Mesenchymal stem cell (in vitro differentiated cells and primary cell): ENCODE measurements around the gene SLC35B4.
A peak's percentile ranks its signal among the peaks of the same experiment; 100 is the strongest.

Source experiments
- DNase-seq: peaks from one replicate; pipeline ENCODE4 v3.0.0-alpha.2; 2013
- H2AFZ ChIP-seq: one replicate; pipeline ENCODE4 v1.6.1; 2013; ENCODE audit warnings: low read depth, mild to moderate bottlenecking, control low read depth, inconsistent platforms, low read length, moderate library complexity
- H2AK5ac ChIP-seq: 2 replicates; pipeline ENCODE4 v1.6.1; 2013; ENCODE audit warnings: low read length, moderate library complexity, mild to moderate bottlenecking, inconsistent platforms; ENCODE audit not compliant: severe bottlenecking
- H2BK120ac ChIP-seq: one replicate; pipeline ENCODE4 v1.6.1; 2013; ENCODE audit warnings: low read depth, mild to moderate bottlenecking, inconsistent platforms, low read length, moderate library complexity
- H2BK12ac ChIP-seq, 2 experiments: one replicate each; pipeline ENCODE4 v1.6.1; 2013; ENCODE audit warnings: inconsistent platforms in 2 of 2, low read length in 2 of 2, mild to moderate bottlenecking in 2 of 2, moderate library complexity in 2 of 2, control low read depth in 1 of 2
- H2BK15ac ChIP-seq: one replicate; pipeline ENCODE4 v1.6.1; 2013; ENCODE audit warnings: mild to moderate bottlenecking, low read depth, inconsistent platforms; ENCODE audit not compliant: poor library complexity, severe bottlenecking
- H2BK5ac ChIP-seq: 2 replicates; pipeline ENCODE4 v1.6.1; 2013; ENCODE audit warnings: low read depth, mild to moderate bottlenecking, low read length, control low read depth, inconsistent platforms; ENCODE audit not compliant: poor library complexity, severe bottlenecking
- H3K14ac ChIP-seq, 2 experiments: one replicate each; pipeline ENCODE4 v1.6.1; 2013; ENCODE audit warnings: inconsistent platforms in 2 of 2, low read length in 2 of 2, control low read depth in 1 of 2, mild to moderate bottlenecking in 1 of 2, moderate library complexity in 1 of 2
- H3K18ac ChIP-seq, 2 experiments: one replicate each; pipeline ENCODE4 v1.6.1; 2013; ENCODE audit warnings: inconsistent platforms in 2 of 2, low read length in 2 of 2, control low read depth in 1 of 2, low read depth in 1 of 2, mild to moderate bottlenecking in 1 of 2
- H3K23ac ChIP-seq, 2 experiments: one replicate each; pipeline ENCODE4 v1.6.1; 2013; ENCODE audit warnings: inconsistent platforms in 2 of 2, low read length in 2 of 2, mild to moderate bottlenecking in 2 of 2, moderate library complexity in 2 of 2, control low read depth in 1 of 2
- H3K27ac ChIP-seq: 2 replicates; pipeline ENCODE4 v1.5.1; 2013; ENCODE audit warnings: mild to moderate bottlenecking, moderate library complexity, low read length, control low read depth, inconsistent platforms; ENCODE audit not compliant: poor library complexity, severe bottlenecking
- H3K27me3 ChIP-seq, 2 experiments: 2 replicates each; pipeline versions ENCODE4 v1.6.1 to v1.7.0; 2013; ENCODE audit warnings: low read length in 2 of 2, mild to moderate bottlenecking in 2 of 2, moderate library complexity in 2 of 2, control low read depth in 1 of 2, inconsistent platforms in 1 of 2; ENCODE audit not compliant: control insufficient read depth in 1 of 2, insufficient read depth in 1 of 2
- H3K36me3 ChIP-seq, 2 experiments: 2 replicates each; pipeline versions ENCODE4 v1.6.1 to v1.7.0; 2013; ENCODE audit warnings: low read length in 2 of 2, control low read depth in 1 of 2, inconsistent platforms in 1 of 2, low read depth in 1 of 2, mild to moderate bottlenecking in 1 of 2; ENCODE audit not compliant: insufficient read depth in 2 of 2, control insufficient read depth in 1 of 2
- H3K4ac ChIP-seq, 2 experiments: one replicate each; pipeline ENCODE4 v1.6.1; 2013; ENCODE audit warnings: inconsistent platforms in 2 of 2, low read length in 2 of 2, mild to moderate bottlenecking in 2 of 2, moderate library complexity in 2 of 2, control low read depth in 1 of 2, low read depth in 1 of 2
- H3K4me1 ChIP-seq: 2 replicates; pipeline ENCODE4 v1.6.1; 2013; ENCODE audit warnings: low read depth, low read length, control low read depth; ENCODE audit not compliant: control insufficient read depth, insufficient read depth
- H3K4me2 ChIP-seq: 2 replicates; pipeline ENCODE4 v1.6.1; 2013; ENCODE audit warnings: low read length, mild to moderate bottlenecking, inconsistent platforms; ENCODE audit not compliant: poor library complexity, severe bottlenecking
- H3K4me3 ChIP-seq, 2 experiments: 2 replicates each; pipeline versions ENCODE4 v1.5.1 to v1.7.0; 2013; ENCODE audit warnings: low read length in 2 of 2, mild to moderate bottlenecking in 2 of 2, control low read depth in 1 of 2, low read depth in 1 of 2; ENCODE audit not compliant: insufficient read depth in 1 of 2
- H3K79me1 ChIP-seq: replicated peaks from 2 replicates; pipeline ENCODE4 v1.6.1; 2013; ENCODE audit warnings: mild to moderate bottlenecking, control low read depth, low read length, inconsistent platforms; ENCODE audit not compliant: poor library complexity, severe bottlenecking
- H3K9ac ChIP-seq: 2 replicates; pipeline ENCODE4 v1.7.0; 2013; ENCODE audit warnings: mild to moderate bottlenecking, low read length, moderate library complexity
- H3K9me3 ChIP-seq: 2 replicates; pipeline ENCODE4 v1.7.0; 2013; ENCODE audit warnings: mild to moderate bottlenecking, low read length; ENCODE audit not compliant: control insufficient read depth
- H4K8ac ChIP-seq: one replicate; pipeline ENCODE4 v1.6.1; 2013; ENCODE audit warnings: inconsistent platforms, mild to moderate bottlenecking, low read length, moderate library complexity
- H4K91ac ChIP-seq: one replicate; pipeline ENCODE4 v1.6.1; 2013; ENCODE audit warnings: mild to moderate bottlenecking, low read length, inconsistent platforms
- WGBS: methylation state at CpG from one replicate; pipeline ENCODE4 v1.1.7; 2013; ENCODE audit warnings: mixed read lengths; 5-methylcytosine and 5-hydroxymethylcytosine counted together

The SLC35B4 gene

GRCh38 chr7:134318443-134318842 is 1.7 kb upstream of the SLC35B4 start:
- H3K14ac ChIP-seq: no peak overlapping the region
- H3K27me3 ChIP-seq: peaks cover 0 to 4% of the 10 kb centered on the region in 2 experiments
- no peak overlapping the region for H3K4ac ChIP-seq
- H3K9ac ChIP-seq: no peak overlapping the region
- H3K27ac ChIP-seq: no peak overlapping the region
- no peaks in the 10 kb centered on the region for H3K36me3 ChIP-seq
- H3K79me1 ChIP-seq: peaks cover 14% of the 10 kb centered on the region
- H3K23ac ChIP-seq: no peak overlapping the region
- no peak overlapping the region for H4K8ac ChIP-seq
- no peak overlapping the region for H2BK5ac ChIP-seq
- no peak for DNase-seq
- no peak overlapping the region for H3K18ac ChIP-seq
- no peak overlapping the region for H2AK5ac ChIP-seq
- H3K4me2 ChIP-seq: no peak overlapping the region
- no peaks in the 10 kb centered on the region for H3K9me3 ChIP-seq
- no peak overlapping the region for H2BK15ac ChIP-seq
- H4K91ac ChIP-seq: no peak overlapping the region
- no peak overlapping the region for H2AFZ ChIP-seq
- no peak overlapping the region for H2BK12ac ChIP-seq
- no peak overlapping the region for H3K4me3 ChIP-seq
- H2BK120ac ChIP-seq: no peak overlapping the region
- H3K4me1 ChIP-seq: peaks cover 1% of the 10 kb centered on the region

- Histone ChIP-seq H2BK12ac (no peak overlapping the region), H2AFZ (no peak overlapping the region), H3K18ac (no peak overlapping the region), H3K27ac (no peak overlapping the region), H3K4me3 (peak overlapping the region in 1 of 2 experiments; percentile 90), H4K8ac (no peak overlapping the region), H3K4me2 (peak overlapping the region; percentile 68), H3K4me1 (peaks cover 1% of the 10 kb centered on the region), H4K91ac (no peak overlapping the region), H3K23ac (no peak overlapping the region), H3K79me1 (peaks cover 16% of the 10 kb centered on the region), H2BK15ac (no peak overlapping the region), H3K4ac (no peak overlapping the region), H3K9ac (peak overlapping the region; percentile 92), H2BK120ac (no peak overlapping the region), H3K14ac (no peak overlapping the region), H2AK5ac (no peak overlapping the region), H3K36me3 (no peaks in the 10 kb centered on the region), H2BK5ac (no peak overlapping the region), H3K27me3 (peaks cover 0 to 2% of the 10 kb centered on the region in 2 experiments), H3K9me3 (no peaks in the 10 kb centered on the region)
- 80% methylated on average over 6 of the region's 7 CpGs for WGBS
- no peak for DNase-seq
Measured at GRCh38 chr7:134317434-134317833, 704 bp upstream of the SLC35B4 start.

- peak overlapping the region in 1 of 2 experiments; percentile 9 for H3K23ac ChIP-seq
Measured at GRCh38 chr7:134315679-134316538, 821 bp downstream of the SLC35B4 start.

GRCh38 chr7:134313543-134313942 is 3.2 kb downstream of the SLC35B4 start:
- no peak overlapping the region for H2BK15ac ChIP-seq
- H3K23ac ChIP-seq: no peak overlapping the region
- H3K4me3 ChIP-seq: no peak overlapping the region
- H3K36me3 ChIP-seq: no peaks in the 10 kb centered on the region
- no CpG with 5 or more reads among the region's 1 CpG for whole genome bisulfite sequencing
- H3K27ac ChIP-seq: no peak overlapping the region
- H4K8ac ChIP-seq: no peak overlapping the region
- no peak overlapping the region for H3K18ac ChIP-seq
- no peak overlapping the region for H2BK5ac ChIP-seq
- peaks cover 30% of the 10 kb centered on the region for H3K79me1 ChIP-seq
- no peak overlapping the region for H2BK120ac ChIP-seq
- no peaks in the 10 kb centered on the region for H3K27me3 ChIP-seq
- no peak overlapping the region for H4K91ac ChIP-seq
- H3K4me1 ChIP-seq: peaks cover 1% of the 10 kb centered on the region
- H3K9me3 ChIP-seq: no peaks in the 10 kb centered on the region
- no peak overlapping the region for H2BK12ac ChIP-seq
- no peak overlapping the region for H3K4ac ChIP-seq
- H3K14ac ChIP-seq: no peak overlapping the region
- no peak overlapping the region for H2AFZ ChIP-seq
- no peak overlapping the region for H3K4me2 ChIP-seq
- H2AK5ac ChIP-seq: no peak overlapping the region
- no peak for DNase-seq
- H3K9ac ChIP-seq: no peak overlapping the region

More at GRCh38 chr7:134315679-134316538, 821 bp downstream of the SLC35B4 start:
- Histone ChIP-seq H3K18ac (peak overlapping the region; percentile 61 to 88), H3K4me1 (peaks cover 1% of the 10 kb centered on the region), H3K27me3 (no peaks in the 10 kb centered on the region), H3K36me3 (no peaks in the 10 kb centered on the region), H3K79me1 (peaks cover 26% of the 10 kb centered on the region), H3K9me3 (no peaks in the 10 kb centered on the region), H3K27ac (no peak overlapping the region), H3K14ac (peak overlapping the region in 1 of 2 experiments; percentile 94), H2BK5ac (no peak overlapping the region), H2BK15ac (peak overlapping the region; percentile 94), H4K91ac (peak overlapping the region; percentile 57), H2BK120ac (peak overlapping the region; percentile 71), H3K9ac (peak overlapping the region; percentile 92), H3K4ac (peak overlapping the region; percentile 54 to 71), H3K4me3 (peak overlapping the region; percentile 79 to 90), H2AFZ (peak overlapping the region; percentile 75), H2BK12ac (no peak overlapping the region), H4K8ac (peak overlapping the region; percentile 70), H2AK5ac (no peak overlapping the region), H3K4me2 (peak overlapping the region; percentile 78)
- WGBS: 33% methylated on average over 20 of the region's 20 CpGs
- DNase-seq: peak; percentile 42
